GOT3 (cell line): ENCODE measurements around the gene C8A.

Experiments
- DNase-seq: peaks from one replicate; lab custom pipeline; 2025; ENCODE audit warnings: mixed read lengths; lab: John Stamatoyannopoulos, UW

Gene C8A

DNA sequence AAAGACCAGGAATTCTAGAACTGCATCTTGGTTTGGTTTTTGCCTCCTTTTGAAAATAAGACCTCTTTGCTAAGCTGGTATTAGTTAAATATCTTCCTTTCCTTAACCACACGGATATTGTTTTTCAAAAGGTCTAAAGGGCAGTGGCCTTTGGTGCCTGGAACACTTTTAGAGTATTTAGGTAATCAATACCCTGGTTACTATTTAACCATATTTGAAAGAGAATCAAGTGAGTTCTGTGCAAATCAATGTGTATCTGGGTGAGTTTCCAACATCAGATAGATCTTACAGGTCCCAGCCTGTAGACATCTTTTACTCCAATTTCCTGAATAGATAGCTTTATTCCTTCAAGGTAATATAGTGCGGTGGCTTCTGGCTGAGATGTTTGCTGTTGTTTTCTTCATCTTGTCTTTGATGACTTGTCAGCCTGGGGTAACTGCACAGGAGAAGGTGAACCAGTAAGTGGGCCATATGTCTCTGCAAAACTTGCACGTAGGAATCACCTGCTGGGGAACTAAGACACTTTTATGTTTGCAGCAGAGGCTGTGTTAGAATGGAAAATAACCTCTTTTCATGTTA is at the start of gene C8A:
TSS of gene C8A (plus strand) at position 277 of the 579 bp plus-strand sequence. CDS start at position 382, 105 bp downstream.
- DNase-seq = no peak

DNA sequence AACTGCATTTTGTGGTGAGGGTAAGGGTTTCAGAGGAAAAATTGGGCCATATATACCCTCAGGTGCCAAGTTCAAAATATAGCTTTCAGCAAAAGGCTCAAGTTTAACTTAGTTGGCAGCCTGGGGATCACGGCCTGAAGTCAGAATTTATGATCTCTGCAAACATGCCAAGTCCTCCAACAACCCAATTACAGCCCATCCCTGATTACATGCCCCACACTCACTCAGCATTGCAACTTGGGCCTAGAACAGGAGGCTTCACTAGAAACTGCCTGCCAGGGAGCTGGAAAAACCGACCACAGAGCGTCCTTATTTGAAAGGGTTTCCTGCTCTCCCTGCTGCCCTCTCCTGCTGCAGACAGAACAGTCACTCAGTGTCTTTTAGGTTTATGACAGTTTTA is 47.8 kb upstream of the C8A start:
- no peak for DNase-seq

DNA sequence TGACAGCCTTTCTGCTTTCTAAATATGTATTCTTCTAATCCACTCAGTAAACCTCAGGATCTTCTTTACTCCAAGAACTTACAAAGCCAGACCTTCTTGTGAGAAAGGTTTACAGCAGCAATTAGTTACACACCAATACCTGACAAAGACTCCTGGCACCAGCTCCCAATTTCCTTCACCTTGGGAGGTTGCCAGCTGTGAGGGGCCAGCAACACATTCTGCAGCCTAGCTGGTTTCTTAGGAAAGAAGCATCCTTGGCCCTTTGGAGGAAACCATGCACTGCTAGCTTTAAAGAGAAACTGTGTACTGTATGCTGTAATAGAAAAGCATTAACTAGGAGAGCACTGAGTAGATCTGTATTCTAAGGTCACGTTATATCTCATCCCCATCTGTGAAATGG is 46.2 kb upstream of the C8A start:
- DNase-seq = no peak

DNA sequence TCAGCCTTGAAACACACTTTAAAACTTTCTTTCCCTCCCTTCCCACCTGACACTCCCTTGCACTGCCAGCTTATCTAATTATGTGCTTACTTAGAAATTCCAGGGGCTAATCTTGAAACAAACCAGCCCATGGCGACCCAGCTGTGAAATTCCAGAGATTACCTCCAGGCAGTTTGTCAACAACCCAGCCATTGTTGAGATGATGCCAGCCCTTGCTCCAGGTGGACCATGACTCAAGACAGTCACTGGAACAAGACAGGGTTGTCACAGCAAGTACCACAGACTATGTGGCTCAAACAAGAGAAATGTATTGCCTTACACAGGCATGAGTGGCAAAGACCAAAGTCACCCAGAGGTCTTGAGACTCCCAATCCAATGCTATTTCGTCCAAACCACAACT is 43.3 kb upstream of the C8A start:
- DNase-seq = no peak

DNA sequence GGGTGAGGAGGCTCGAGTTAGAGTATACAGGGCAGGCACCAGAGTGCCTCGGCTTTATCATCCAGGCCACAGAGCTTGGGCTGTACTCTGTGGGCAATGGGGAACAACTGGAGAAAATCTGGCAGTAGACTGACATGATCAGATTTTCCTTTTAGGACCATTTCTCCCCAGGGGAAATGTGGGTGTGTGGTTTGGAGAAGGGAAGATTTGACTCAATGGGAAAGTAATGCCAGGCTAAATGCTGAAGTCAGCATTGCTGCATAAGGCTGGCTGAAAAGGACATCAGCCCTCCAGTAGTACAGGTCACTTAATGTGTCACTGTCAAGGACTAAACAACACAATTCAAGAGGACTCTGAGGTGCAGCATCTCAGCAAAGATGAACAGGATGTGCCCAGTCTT is 40.4 kb upstream of the C8A start:
- no peak for DNase-seq

DNA sequence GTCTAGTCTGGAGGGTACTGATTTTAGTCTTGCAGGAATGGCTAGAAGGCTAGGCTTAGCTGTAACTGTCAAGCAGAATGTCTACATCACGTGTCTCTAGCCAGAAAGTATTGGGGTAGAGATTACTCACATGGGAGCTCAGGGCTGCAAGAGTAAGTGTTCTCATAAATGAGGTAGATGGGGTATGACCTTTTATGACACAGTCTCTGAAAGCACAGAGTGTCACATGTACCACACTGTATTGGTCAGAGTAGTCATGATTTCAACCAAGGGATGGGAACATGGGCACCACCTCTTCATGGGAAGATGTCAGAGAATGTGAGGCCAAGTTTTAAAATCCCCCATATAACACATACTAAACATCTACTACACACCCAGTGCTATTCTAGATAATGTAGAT is 38.3 kb upstream of the C8A start:
- DNase-seq = no peak

DNA sequence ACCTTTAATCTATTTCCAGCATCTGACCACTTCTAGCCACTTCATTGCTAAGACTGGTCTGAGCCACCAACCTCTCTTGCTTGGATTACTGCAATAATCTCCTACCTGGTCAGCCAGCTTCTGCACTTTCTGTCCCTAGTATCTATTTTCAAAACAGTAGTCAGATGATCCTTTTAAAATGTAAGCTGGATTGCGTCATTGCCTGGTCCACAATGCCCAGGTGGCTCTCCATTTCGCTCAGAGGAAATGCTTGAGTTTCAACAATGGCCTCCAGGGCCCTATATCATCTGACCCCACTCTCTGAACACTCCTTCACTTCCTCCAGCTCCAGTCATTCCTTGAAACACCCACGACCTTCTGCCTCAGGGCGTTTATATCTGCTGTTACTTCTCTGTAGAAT is 37.7 kb upstream of the C8A start:
- DNase-seq = no peak

DNA sequence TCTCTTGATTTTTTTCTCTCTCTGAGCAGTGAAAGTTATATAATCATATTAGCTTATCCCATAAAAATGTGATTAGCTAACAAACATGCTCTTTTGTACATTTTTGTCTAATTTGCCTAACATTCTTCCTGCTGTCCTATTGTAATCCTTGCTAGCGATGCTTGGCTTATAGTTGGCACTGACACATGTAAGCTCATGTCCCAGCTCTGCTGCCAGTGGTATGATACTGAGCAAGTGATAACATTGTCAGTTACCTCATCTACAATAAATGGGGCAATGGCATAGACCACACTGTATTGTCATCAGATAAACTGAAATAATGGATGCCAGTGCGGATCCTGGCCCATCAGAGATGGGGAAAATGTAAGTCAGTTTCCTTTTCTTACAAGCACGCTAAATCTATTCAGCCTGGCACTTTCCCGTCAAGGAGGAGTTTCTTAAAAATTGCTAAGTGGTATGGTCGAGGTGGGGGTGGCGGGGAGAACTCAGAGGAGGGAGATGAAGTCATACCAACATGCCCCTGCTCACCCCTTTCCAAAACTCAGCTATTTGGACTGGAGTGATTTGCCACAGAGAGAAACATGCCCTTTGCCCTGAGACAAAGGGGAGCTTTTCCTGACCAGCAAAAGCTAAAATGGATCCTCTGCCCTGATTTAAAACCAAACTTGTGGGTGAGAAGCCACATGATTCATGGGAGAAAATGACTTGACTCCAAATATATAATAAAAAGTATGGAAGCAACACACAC is 36.7 kb upstream of the C8A start:
- no peak for DNase-seq

DNA sequence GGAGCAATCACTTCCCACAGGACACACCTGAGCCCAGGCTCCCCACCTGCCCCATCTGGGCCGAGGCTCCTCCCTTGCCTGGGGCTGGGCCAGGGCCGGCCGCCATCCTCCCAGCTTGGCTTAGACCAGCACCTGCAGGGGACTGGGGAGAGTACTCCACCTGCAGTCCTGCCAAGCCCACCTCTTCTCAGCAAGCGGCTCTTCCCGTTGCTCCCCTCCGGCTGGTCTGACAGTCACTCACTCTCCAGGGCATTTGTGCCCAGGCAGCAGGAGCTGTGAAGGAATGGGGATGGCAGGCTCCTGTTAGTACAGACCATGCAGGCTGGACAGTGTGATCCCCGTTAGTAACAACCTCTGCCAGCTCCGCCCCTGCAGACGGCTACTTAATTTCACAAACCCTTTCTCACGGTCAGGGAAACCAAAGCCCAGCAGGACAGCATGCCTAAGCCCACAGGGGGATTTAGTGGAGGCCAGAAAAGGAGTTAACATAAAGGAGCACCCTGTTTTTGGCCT is 35.2 kb upstream of the C8A start, which contains the start of gene FYB2:
TSS of gene FYB2 (minus strand) at position 18 of the 513 bp plus-strand sequence. CDS start 114 bp downstream, outside the sequence.
- DNase-seq = no peak

DNA sequence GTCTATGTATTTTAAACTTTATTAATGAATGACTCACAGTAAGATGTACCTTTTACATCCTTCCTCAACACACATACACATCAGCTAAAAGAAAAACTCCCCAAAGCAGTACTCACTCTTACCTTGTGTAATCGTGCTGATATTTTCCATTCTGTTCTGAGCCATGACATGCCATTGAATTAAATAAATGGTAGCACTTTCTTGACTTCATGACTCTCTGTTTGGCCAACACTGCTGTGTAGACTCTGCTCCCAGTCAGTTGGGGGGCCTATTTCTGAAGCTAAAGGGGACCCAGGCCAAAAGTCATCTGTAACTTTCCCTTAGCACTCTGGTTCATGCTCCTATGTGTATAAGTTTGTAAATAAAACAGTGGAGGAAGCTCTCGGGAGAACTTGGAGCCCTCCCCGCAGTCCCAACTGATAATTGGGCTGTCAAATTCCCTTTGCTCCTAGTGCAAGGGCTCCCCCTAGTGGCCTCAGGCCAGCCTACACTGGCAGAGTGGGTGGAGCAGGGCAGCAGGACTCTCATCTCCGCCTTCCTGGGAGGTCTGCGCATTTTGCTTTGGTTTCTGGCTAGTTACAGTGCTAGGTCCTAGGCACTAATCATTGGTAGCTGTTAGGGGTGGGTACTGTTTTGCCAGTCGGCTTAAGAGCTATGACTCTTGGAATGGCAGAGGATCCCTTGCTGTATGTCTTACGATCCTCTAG is 33.7 kb upstream of the C8A start:
- DNase-seq = peak; percentile 38

DNA sequence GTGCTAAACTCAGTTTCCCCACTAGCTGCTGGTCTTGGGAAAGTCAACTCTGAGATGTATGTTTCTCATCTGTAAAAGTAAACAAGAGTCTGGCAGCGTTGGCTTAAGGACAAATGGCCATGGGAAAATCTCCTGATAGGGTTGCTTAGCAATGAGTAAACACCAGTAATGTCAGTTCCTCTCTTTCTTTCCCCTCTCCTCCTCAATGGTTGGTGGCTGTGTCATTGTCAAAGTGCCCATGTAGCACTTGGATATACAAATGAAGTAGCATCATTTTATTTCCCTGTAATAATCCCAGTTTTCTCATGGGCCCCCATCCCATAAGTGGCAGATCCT is 33.2 kb upstream of the C8A start:
- no peak for DNase-seq

DNA sequence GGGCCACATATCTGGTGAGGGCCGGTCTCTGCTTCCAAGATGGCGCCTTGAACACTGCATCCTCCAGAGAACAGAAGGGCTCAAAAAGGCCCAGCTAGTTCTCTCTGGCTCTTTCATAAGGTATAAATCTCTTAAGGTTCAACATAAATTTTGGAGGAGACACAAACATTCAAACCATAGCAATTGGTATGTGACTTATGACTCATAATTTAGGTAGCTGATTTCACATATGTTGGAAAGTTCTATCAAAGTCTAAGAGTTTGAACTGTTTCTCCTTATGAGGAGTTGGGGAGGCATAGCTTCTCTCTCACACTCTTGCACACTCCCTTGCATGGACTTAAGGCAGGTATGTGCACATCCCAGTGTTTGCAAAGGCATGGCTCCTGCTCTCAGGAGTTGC is 30.3 kb upstream of the C8A start:
- DNase-seq = no peak

DNA sequence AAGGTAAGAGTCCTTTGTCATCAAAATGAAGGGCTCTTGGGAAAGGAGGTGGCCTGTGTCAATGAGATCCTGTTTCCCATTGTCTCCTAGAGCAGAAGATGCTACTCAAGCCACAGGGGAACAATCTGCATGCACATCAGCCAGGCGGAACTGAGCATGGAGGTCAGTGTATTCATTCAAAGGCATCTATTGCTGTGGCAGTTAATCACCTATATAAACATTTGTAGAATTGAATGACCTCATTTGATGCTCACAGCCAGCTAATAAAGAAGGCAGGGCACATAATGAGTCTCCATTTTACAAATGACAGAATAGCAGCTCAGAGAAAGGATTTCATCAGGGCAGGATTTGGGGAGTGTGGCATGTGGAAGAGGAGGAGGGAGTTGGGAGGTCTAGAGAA is 29.7 kb upstream of the C8A start:
- DNase-seq = no peak

DNA sequence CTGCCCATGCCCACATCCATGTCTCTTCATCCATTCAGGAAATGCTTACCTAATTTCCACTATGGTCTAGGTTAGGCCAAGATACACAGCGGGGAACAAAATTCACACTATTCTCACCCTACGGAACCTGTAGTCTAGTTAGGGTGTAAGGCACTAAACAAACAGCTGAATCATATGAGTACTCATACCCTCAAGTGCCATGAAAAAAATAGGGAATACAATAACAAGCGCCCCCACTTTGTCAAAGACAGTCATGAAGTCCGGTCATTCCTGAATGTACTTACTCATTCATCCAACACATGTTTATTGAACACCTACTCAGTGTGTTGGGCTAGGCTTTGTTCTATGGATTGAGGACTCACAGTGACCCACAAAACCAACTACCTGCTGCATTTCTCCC is 29.2 kb upstream of the C8A start:
- no peak for DNase-seq

DNA sequence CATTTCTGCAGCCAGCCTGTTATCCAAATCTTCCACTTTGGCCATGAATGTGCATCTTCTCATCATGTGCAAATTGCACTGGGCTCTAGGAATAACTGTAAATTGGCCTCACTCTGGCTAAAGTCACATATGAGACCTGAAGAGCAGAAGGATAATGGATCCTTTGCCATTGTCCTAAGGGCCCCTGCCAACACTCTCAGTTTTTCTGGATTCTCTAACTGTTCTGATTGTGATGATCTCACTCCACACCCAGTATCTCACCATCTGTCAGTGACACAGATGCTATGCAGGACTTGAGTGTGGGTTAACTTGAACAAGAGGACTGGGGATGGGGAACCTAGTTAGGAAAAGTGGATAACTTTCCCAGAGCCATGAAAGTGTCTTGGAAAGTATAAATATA is 26.9 kb upstream of the C8A start:
- DNase-seq = no peak

DNA sequence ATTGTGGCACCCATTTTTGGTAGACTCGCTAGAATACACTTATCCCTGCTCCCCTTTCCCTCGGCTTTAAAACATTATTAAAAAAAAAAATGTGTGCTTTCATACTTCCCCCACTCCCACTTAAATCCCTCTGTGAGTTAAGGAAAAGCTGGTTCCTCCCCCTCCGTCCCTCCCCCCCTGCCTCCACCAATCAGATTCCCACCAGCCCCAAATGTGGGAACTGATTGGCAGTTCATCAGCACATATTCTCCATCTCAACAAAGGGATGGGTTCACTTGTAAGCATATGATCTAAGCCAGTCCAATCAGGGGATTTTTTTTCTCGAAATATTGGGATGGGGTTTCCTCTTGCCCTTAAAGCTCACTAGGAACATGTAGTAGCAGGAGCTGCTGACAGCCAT is 24.5 kb upstream of the C8A start:
- no peak for DNase-seq

DNA sequence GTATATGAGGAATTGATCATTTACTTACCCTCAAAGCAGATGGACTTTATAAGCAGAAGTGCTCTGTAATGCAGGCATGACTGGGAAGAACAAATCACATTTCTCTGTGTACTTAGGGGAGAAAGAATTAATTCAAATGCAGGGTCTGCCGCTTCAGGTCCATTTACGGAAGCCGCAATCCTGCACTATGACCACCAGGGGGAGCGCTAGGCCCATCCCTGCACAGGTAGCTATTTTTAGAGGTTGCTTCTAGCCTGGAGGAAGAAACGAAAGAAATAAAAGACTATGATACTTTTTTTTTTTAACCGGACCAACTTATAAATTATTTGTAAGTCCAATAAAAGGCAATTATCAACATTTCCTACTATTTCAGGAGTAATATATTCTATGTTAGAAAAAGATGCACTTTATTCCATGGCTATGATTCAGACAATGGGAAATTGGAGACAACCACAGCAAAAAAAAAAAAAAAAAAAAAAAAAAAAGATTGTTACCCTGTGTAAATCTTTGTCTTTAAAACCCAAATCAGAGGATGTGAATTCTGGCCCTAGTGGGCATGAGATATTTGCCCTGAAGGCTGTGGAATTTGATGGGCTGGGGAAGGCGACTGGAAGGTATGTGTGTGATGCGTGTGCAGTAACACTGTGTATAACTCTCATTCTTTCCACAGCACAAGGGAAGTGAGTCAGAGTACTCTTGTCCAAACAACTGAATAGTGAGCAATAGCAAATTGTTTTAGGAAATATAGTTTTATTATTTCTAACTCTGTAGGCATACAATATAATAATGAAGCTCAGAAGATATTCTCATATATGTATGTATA is 22.5 kb upstream of the C8A start:
- no peak for DNase-seq

DNA sequence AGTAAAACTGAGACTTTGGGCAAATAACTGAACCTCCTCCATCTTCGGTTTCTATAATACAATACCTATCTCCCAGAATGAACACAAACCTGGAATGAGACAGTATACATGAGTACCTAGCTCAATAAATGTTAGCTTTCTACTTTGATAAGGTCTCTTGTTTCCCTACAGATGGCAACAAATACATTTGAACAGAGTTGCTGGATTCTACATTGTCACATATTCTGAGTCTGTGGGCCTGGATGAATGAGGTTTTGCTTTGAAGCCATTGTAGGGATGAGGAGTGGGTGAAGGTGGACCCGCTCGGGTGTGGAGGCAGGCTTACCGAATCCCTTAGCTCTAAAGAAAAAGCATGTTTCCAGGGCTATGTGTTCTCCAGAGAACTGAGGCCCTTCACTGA is 21.5 kb upstream of the C8A start:
- no peak for DNase-seq

DNA sequence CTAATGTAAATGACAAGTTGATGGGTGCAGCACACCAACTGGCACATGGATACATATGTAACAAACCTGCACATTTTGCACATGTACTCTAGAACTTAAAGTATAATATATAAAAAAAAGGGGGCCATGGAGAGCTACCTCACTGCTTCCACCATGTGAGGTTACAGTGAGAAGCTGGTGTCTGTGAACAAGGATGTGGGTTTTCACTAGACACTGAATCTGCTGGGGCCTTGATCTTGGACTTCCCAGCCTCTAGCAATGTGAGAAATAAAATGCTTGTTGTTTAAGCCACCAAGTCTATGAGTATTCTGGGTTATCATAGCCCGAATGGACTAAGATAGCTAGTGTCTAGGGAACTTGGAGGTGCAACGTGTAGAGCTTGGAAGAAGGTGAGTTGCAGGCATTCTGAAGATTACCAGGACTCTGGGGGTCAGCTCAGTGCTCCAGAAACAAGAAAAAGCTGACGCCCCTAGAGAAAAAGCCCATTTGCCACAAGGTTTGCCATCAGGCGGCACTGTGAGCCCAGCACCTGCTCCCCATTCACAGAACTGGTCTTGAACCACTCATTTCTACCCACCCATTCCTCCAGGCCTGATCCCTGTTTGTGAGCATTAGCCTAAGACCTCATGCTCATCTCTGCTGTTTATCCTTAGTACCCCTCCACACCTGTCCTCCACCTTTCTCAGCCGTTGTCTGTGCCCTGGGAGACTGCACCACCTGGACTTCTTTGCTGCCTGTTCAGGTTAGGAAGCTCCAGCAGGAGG is 20.3 kb upstream of the C8A start:
- no peak for DNase-seq

DNA sequence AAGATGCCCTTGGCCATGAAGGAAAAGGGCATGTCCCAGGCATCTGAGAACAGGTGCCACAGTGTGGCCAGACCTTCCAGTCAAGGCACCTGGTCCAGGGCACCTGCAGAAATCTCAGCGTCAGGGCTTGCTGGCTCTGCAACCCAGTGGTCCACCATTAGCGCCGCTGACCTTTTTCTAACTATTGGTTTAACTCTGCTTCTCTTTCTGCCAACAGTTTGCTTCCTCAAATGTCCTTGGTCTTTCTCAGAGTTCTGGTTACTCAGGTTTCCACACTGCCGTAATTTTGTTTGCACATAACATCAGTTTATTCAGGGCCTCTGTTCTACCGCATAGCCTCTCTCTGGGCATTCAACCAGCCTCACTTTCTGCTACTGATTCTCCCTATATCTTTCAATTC is 18.9 kb upstream of the C8A start:
- DNase-seq = no peak

DNA sequence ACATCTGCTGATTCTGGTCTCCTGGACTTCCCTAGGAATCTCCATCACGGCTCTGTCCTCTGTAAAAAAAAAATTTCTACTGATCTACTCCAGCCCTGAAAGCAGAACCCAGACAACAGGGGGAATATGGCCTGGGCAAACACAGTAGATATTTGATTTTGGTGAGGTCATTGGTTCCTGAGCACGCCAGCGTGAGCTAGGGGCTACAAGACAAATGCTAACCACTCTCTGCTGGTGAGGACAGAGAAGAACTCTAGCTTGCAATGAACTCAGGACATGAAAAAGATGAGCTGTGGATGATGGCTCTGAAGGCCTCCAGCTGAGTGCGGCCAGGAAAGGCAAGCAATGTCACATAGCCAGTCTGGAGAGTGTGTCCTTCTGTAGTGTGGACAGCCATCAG is 18.2 kb upstream of the C8A start:
- no peak for DNase-seq
